Vagina (tissue), 2 donors: Measurements from ENCODE around the gene PLK2.

ENCODE experiments used
- POLR2A ChIP-seq, 2 donors: fragments of 450-650 bp; IDR thresholded peaks; one replicate each; pipeline ENCODE4 v1.6.1; 2017; ENCODE audit warnings: antibody characterized with exemption in 2 of 2, mild to moderate bottlenecking in 2 of 2, moderate library complexity in 2 of 2
- POLR2AphosphoS5 ChIP-seq, 2 donors: sonication (generic); formaldehyde crosslinking; IDR thresholded peaks; one replicate each; pipeline ENCODE4 v1.9.0; 2017; ENCODE audit warnings: antibody characterized with exemption in 2 of 2, mild to moderate bottlenecking in 2 of 2, low read depth in 1 of 2; ENCODE audit not compliant: insufficient read depth in 1 of 2
- TF ChIP-seq, protein P1 (sequence below), 3 experiments: fragments of 450-650 bp in 2 of 3; fragments of 200-600 bp in 1 of 3; sonication (generic) in 1 of 3; IDR thresholded peaks; one replicate each; pipeline ENCODE4 v1.5.1; 2017 to 2019; ENCODE audit warnings: antibody characterized with exemption in 3 of 3, mild to moderate bottlenecking in 2 of 3, moderate library complexity in 2 of 3

DNA sequence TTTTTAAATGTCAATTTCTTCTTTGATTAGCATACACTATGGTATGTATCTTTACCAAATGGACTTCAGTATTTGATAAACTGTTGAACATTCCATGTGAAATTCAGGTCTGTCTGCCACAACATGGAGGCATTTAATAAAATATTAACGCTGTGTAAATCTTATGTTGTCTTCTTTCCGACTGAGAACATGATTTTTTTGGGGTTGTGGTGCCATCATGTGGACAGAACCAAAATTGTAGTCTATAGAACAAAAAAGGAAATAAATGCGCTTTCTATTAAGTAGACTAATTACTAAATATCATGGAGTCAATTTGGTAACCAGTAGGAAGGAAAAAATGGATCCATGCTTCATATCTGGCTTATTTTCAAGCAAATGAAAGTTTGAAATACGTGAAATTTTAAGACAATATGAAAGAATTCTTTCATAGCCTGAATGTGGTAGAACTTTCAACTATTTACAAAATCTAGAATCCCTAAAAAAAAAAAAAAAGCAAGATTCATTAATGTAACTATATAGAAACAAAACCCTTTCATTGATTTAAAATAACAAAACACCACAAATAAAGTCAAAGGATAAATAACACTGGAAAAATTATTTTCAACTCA is 2.8 kb upstream of the PLK2 start:
- TF ChIP-seq, protein P1, sequence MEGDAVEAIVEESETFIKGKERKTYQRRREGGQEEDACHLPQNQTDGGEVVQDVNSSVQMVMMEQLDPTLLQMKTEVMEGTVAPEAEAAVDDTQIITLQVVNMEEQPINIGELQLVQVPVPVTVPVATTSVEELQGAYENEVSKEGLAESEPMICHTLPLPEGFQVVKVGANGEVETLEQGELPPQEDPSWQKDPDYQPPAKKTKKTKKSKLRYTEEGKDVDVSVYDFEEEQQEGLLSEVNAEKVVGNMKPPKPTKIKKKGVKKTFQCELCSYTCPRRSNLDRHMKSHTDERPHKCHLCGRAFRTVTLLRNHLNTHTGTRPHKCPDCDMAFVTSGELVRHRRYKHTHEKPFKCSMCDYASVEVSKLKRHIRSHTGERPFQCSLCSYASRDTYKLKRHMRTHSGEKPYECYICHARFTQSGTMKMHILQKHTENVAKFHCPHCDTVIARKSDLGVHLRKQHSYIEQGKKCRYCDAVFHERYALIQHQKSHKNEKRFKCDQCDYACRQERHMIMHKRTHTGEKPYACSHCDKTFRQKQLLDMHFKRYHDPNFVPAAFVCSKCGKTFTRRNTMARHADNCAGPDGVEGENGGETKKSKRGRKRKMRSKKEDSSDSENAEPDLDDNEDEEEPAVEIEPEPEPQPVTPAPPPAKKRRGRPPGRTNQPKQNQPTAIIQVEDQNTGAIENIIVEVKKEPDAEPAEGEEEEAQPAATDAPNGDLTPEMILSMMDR (IDR thresholded peaks at IDR 0.05), result peak in 2 of 3 experiments; percentile 44 to 85
- TF ChIP-seq POLR2AphosphoS5 (IDR thresholded peaks at IDR 0.05; ENCODE audit: insufficient read depth in 1 of 2, low read depth in 1 of 2) (peak in 1 of 2 donors; percentile 53), POLR2A (IDR thresholded peaks at IDR 0.05) (no peak)
